ENCODE measurements around the gene TOLLIP.

The TOLLIP gene

DNA sequence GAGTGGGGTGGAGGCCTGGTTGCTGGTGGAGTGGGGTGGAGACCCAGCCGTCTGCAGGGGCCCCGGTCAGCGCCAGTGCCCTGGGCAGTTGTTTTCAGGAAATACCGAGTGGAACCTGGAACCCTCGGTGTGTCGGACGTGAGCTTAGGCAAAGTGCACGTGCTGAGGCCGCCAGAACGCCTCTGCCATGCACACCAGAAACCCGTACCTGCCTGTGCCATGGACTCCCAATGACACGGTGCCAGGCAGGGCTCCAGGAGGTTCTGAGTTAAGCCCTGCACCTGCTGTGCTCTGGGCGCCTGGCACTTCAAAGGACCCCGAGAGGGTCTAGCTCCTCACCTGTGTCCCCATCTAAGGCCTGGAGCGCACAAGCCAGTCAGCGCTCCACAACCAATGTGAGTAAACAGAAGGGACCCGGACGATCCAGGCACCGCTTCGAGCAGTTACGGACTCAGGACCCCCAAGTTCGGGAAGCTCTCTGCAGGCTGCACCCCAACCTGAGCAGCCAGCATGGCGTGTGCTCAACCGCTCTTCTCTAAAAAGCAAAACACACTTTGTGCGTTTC is 12.3 kb downstream of the TOLLIP start:
- no peak for DNase-seq

DNA sequence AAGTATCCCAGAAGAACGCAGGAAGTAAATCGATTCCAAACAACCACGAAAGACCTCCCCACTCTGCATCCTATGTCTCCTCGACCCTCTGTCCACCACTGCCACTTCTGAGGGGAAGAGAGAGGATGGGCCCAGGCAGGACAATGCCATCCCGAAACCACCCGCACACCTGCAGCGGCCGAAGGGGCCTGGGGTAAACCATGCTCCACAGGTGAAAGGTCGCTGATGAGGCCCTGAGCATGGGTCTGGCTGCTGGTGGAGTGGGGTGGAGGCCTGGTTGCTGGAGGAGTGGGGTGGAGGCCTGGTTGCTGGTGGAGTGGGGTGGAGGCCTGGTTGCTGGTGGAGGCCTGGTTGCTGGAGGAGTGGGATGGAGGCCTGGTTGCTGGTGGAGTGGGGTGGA is 13.1 kb downstream of the TOLLIP start:
- DNase-seq = no peak

DNA sequence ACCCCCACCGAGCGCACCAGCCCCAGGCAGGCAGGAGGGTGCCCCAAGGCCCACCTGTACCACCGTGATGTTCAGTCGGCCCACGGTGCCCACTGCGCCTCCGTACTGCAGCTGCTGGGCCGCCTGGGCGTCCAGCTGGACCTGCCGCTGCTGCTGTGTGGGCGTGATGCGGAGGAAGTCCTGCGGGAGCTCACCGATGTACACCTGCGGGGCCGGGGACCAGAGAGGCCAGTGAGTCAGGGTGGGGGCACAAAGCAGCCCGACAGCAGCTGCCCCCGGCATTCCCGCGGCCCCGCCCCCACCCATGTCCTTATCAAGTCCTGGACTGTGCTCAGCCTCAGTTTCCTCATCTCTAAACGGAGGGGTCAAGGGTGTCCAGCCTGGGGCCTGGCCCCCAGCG is 13.8 kb downstream of the TOLLIP start:
- DNase-seq = no peak

DNA sequence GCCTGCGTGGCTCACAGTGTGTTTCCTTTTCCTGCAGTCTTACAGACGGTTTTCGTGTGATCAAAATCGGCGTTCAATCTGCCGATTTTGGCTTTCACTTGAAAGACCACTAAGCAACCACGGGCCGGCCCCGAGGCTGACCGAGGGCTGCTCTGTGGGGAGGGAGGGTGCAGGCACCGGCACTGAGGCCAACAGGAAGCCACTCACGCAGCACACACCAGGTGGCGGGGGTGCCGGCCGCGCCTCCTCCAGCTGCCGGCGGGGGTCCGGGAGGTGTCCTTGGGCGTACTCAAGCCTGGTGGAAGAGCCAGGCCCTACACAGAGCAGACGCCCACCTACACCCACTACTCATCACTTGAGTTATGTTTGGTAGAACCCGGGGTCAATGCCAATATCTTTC is 14.3 kb downstream of the TOLLIP start:
- DNase-seq = no peak

DNA sequence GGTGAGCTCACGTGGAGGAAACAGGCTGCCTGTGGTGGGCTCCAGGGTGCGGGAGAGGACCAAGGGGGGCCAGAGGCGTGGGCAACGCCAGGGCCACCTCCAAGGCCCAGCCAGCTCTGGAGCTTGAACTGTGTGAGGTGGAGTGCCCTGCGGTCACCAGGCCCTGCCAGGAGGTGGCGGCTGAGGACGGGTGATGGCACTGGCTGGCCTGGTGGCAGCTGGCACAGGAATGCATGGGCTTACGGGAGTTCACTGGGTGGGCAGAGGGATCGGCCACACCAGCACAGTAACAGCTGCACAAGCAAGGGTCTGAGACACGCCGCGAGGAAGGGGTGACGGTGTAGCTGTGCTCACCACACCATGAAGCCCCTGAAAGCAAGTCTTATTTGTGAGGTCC is 15.8 kb downstream of the TOLLIP start:
- no peak for DNase-seq

DNA sequence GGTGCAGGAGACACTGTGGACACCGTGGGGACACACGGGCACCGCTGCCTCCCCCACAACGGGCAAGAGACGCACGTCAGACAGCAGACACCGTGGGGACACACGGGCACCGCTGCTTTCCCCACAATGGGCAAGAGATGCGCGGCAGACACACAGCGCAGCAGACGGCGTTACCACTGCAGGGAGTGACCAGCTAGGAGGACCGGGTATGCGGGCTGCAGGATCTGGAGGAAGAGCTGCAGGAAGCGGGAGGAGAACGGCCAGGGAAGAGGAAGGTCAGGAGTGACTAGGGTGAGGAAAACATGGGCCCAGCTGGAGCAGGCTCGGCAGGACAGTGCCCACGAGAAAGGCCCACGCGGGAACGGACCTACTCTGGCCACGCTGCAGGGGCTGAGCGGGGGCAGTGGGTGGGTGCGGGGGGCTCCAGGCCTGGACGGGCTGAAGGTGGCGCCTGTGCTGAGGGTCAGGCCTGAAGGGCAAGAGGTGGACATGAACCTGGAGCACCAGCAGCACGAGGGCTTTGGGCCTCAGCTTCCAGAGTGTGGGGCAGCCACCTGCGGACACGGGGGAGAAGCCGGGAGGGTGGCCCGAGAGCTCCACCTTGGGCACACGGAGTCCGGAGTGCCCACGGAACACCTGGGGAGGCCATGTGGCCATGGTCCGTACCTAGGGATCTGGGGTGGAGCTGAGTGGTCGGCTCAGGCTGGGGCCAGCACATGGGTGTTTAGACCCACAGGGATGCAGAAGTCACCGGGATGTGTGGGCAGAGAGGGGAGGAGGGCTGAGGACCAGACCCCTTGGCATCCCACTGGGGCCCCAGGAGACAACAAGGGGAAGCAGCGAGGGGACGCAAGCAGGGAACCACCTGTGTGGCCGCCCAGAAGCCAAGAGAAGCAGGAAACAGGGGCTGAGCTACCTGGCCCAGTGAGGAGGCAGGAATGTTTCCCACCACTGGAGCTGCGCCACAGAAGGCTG is 16.5 kb downstream of the TOLLIP start:
- no peak for DNase-seq

DNA sequence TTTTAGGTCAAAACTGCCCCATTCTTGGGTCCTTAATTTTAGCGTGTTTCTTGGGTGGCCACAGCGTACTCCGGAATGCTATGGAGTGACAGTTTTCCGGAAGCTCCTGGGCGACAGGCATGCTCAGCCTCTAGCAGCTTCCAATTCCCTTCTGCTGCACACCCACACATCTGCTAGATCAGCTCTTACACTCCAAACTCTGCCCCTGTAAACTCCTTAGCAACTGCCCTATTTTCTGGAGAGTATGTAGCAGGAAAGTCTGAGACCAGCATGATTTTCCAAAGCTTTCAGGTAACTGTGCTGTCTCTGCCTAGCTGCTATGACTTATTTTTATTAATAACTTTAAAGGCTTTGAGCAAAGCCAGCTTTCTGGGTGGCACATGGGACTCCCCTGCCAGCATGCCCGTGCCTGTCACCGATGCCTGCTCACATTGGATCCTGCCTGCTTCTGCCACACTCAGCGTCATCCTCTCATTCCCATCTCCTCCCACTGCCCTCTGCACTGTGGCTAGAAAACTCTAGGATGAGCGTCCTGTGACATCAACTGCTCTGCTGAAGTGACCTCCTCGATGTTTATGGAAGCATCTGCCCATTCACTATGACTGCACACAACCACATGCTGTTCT is 17.3 kb downstream of the TOLLIP start:
- no peak for DNase-seq

DNA sequence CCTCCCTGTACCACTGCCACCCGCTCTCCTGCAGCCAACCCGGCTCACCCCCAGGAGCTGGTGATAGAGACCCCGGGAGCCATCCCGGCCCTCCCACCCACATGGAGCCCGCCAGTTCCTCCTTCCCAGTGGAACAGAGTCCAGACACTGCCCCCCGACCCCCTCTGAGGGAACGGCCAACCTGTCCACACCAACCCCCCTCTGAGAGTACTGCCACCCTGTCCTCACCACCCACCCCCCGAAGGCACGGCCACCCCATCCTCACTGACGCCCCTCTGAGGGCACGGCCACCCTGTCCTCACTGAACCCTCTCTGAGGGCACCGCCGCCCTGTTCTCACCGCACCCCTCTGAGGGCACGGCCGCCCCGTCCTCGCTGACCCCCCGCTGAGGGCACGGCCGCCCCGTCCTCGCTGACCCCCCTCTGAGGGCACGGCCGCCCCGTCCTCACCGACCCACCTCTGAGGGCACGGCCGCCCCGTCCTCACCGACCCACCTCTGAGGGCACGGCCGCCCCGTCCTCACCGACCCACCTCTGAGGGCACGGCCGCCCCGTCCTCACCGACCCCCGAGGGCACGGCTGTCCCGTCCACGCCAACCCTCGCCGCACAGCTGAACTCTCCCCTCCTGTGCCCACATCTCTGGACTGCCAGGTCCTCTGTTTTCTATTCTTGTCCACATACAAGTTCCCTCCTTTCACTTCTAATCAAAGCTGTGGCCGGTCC is 18.0 kb downstream of the TOLLIP start:
- DNase-seq = no peak

DNA sequence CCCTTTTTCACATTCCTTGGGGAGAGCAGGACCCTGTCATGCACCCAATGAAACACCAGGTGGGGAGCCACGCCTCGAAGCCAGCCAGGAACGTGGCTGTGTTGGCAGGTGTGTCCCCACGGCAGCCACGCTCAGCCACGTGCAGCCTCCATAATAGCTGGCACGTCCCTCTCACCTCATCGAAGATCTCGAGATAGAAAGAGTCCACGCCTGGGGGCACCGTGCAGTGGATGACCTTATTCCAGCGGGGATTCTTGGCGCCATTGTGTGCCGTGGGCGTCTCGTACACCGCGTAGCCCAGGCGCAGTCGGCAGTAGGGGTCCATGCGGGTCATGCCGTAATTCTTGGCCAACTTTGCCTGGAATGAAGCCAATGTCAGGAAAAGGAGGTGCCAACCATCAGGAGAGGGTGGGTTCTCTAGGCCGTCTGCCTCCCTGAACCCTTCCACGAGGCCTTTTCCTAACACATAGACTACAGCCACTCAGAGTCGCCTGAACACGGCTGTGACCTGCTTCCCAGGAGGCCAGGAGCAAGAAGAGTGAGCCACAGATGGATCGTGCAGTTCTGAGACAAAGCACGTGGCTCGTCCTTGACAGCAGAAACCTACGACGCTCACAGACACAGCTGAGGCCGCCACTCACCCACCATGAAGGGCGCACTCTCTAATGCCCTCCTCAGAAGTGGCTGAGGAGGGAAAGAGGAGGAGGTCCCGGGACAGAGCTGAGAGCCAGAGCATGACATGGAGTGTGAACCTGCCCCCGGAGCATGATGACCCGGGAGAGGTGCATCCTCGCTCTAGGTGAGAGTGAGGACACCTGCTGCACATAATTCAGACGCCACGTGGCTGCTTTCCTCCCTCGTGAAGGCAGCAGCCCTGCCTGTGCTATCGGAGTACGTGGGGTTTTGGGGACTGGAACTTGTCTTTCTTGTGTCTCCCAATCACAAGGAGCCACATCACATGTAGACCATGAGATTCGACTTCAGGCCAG is 19.1 kb downstream of the TOLLIP start:
- DNase-seq = no peak

DNA sequence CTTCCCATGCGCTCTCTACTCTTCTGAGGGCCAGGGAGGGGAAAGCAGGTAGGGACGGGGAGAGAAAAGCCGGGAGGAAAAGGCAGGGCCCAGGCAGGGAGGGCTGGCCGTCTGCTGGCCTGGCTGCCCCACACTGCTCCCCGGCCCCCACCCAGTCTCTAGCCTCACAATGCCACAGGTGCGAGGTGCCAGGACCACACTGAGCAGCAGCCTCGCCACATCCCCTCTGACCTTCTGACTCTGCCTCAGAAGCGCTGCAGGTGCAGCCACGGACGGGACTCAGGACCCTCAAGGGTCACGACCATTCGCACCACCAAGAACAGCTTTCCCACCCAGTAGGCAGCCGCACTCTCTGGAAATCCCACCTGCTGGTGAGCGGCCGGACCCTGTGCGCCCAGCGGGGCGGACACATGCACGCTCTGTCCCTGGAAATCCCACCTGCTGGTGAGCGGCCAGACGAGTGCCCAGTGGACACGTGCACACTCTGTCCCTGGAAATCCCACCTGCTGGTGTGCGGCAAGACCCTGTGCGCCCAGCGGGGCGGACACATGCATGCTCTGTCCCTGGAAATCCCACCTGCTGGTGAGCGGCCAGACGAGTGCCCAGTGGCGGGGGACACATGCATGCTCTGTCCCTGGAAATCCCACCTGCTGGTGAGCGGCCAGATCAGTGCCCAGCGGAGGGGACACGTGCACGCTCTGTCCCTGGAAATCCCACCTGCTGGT is 20.1 kb downstream of the TOLLIP start:
- no peak for DNase-seq

DNA sequence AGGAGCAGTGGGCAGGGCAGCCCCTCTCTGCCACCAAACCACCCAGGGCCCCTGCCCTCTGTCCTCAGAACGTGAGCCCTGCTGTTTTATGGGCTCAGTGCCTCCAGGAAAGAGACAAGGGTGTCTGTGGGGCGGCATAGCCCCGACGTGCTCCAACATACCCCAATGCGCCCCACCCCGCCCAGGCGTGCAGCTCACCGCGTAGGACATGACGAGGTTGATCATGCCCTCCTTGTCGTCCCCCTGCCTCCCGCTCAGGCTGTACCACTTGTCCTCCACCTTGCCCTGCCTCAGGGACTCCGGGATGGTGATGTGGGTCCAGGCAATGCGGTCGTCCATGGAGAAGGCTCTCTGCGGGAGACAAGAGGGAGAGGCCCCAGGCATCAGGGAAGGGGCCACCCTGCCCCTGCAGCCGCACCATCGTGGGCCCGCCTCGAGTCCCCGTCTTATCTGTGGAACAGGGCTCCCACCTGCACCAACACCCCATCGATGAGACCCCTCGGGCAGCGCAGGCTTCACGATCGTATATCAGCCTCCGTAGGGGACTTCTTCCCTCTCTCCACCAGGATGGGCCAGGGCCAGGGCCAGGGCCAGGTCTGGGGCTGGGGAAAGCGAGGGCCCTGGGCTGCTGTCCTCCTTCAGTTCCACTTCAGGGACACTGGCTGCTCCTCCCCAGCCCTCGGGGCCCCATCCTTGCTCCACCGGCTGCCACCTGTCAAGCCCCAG is 20.8 kb downstream of the TOLLIP start:
- no peak for DNase-seq

DNA sequence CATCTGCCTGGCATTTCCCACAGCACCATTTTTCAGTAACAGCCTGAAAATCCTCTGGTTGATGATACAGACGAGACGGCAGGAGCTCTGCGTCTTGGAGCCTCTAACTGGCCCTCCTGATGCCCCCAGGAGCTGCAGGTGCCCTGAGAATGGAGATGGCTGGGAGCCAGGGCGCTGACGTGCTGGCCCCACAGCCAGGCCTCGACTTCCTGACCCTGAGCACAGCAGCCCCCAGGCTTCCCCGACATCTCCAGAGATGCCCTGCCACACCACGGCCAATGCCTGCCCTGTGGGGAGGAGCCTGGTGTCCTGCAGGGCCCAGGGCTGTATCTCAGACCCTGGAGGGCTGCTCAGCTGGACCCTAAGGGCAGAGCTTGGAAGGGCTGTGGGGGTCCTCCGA is 21.5 kb downstream of the TOLLIP start:
- DNase-seq = no peak

DNA sequence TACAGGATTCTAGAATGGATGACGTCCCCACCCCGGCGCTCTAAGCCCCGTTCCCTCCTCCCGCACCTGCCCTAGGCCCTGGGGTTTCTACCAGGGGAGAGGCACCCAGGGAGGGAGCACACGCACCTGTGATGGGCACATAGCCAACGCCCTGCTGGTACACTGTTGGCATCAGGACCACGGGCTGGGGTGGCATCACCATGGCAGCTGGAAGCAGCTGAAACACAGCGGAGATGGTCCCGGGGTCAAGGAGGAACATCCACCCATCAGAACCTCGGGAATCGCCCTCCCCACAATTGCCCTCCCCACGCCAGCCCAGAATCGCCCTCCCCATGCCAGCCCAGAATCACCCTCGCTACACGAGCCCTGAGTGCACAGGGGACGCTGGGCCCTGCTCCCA is 23.6 kb downstream of the TOLLIP start:
- DNase-seq = no peak

DNA sequence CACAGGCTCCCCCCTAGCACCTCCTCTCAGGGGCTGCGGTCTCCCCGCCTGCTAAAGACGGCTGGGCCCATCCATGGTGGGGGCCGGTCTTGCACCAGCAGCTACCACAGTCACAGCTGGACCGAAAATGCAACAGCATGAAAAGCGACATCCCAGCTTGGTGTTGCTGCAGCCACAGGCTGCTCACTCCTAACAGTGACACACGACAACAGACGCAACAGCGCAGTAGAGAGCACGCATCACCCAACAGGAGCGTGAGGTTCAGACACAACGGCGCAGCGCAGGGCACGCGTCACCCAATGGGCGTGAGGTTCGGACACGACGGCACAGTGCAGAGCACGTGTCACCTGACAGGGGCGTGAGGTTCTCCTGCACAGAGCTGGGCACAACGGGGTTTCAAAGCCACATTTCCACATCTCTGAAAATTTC is 24.1 kb downstream of the TOLLIP start:
- no peak for DNase-seq

DNA sequence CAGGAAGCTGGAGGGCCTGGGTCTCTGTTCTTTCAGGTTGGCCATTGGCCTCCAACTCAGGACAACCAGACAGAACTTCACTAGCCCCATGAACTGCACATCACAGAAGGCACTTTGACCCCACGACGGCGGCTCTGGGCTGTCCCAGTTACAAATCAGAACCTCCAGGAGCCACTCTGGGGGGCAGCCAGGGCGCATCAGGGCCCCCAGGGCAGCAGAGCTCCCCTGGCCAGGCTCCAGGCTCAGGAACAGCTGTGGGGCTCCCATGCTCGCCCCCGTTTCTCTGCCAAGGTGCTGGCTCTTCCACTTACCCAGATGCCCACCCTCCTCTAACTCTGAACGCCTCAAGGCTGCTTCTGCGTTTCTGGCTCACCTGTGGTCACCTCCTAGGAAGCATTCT is 25.5 kb downstream of the TOLLIP start:
- DNase-seq = no peak

DNA sequence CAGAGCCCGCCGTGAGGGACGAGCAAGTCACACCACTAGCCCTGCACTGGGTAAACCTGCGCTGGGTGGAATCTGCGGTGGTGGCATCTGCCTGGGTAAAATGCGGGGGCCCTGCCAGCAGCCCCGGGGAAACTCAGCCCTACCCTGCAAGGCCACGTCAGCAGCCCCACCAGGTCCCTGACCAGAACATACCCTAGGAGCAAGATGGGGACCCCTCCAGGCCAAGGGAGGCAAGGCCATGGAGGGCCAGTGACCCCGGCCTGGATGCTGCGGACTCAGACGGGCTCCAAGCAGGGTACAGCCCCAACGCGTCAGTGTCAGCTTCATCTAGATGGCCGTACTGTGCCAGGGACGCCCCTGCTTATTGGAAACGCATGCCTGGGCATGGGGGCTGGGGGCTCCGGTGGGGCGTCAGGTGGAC is 26.3 kb downstream of the TOLLIP start:
- no peak for DNase-seq

DNA sequence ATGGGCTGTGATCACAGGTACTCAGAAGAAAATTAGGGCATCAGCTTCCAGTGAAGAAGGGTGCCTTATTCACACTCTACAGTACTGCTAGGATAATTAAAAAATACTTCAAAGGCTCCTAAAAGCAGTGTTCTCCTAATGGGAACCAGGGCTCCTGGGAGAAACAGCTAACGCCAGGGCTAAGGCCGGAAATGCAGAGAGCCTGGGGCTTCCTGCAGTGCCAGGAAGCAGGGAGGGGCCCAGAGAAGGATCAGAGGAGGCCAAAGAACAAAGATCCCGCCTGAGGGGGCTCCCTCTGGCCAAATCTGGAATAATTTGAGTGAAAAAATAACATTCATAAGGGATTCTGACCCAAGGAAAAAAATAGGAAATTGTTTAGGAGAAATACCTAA is 27.5 kb downstream of the TOLLIP start:
- DNase-seq = no peak

DNA sequence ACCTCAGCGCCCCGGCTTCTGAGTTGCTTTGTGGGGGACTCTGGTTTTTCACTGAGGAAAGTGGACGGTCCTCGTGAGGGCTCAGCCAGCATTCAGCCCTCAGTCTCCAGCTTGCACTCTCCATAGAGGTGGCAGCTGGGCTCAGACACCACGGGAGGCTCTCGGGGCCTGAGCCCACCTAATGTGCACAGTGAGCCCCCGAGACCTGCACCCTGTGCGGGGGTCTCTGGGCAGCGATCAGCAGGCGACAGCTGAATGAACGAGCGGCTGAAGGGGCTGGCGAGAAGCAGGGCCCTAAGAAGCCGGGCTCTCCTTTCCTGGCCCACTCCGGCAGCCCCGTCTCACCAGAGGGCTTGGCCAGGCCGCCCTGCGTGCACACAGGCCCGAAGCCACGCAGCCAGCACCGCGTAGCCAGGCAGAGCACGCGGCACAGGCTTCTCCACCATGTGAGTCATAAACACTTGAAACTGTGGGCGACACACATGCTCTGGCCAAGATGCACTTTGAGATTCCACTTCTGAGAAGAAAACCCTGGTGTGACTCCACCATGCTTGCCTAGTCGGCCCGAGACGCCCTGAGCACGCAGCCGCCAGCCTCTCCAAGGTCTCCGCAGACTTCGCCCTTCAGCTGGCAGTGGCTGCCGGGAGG is 28.0 kb downstream of the TOLLIP start:
- DNase-seq = no peak

DNA sequence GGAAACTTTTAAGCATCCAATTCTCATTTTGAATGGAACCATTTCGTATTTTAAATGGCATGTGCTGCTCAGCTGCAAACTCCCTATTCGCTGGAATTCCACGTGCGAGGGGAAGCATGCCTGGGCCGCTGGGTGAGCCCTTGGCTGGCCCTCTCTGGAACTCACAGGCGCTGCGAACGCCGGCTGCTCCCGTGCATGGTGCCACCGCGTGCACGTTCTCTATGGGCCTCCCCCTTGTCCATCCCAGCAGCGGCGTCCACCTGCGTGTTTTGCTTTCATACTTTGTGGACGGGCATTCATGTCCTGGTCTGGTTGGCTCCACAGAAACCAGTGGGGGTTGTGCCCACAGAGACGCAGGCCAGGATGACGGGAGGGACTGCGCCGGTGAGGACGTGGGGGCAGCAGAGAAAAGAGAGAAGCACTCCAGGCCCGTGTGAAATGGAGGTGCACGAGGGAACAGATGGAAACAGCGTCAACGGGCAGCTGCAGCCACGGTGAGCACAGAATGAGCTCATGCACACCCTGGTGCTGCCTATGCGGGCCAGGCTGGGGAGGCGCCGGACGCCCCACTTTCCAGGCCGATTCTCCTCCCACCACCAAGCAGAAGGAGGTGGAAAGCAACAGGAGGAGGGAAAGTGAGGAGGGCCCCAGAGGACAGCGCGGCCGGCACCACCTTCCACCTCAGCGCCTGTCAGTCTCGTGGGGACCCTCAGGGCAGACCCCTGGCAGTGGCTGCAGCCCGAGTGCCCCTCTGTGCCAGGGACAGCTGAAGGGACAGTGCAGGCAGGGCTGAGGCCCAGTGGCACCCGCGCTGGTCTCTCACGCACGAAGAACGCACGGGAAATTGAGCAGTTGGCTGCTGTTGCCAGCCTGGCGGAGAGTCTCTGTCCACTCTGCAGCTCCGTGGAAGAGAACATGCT is 29.1 kb downstream of the TOLLIP start:
- DNase-seq = no peak
